Raji (cell line): ENCODE results near the gene VAV2.

Source experiments
- POLR2A ChIP-seq: IDR thresholded peaks from 2 replicates; pipeline ENCODE4 v1.6.1; 2011; ENCODE audit warnings: low read depth, low read length, control low read depth; ENCODE audit not compliant: insufficient read depth

VAV2 gene

GRCh38 chr9:133750982-133751649, 241.0 kb downstream of the VAV2 start:
- TF ChIP-seq POLR2A, result no peak

- no peak for TF ChIP-seq POLR2A
Observed at GRCh38 chr9:133747309-133747708, 244.8 kb downstream of the VAV2 start.

DNA sequence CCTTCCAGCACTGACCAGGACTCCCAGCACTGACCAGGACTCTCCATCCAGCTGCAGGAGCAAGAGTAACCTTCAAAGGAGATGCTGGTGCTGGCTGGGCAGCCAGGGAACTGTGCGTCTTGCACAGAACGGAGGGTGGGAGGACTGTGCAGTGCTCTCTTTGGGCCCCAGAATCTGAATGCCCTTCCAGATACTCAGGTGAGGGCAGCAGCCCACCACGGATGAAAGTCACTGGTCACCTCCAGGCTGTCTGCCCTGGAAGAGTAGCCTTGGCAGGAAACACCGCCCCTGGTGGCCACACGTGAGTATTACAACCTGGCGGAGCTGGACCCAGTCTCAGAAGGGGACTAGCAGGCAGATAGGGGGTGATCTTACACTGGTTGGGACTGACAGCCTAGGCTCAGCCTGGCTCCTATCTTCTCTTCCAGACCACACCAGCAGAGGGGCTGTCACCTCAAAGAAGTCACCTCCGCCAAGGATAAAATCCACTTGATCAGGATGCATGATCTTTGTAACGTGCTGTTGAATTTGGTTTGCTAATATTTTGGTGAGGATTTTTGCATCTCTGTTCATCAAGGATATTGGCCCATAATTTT, 249.2 kb downstream of the VAV2 start:
- TF ChIP-seq POLR2A, result no peak

- no peak for TF ChIP-seq POLR2A
Observed at GRCh38 chr9:133742251-133742650, 249.9 kb downstream of the VAV2 start.

- no peak for TF ChIP-seq POLR2A
Observed at GRCh38 chr9:133741716-133742115, 250.4 kb downstream of the VAV2 start.

DNA sequence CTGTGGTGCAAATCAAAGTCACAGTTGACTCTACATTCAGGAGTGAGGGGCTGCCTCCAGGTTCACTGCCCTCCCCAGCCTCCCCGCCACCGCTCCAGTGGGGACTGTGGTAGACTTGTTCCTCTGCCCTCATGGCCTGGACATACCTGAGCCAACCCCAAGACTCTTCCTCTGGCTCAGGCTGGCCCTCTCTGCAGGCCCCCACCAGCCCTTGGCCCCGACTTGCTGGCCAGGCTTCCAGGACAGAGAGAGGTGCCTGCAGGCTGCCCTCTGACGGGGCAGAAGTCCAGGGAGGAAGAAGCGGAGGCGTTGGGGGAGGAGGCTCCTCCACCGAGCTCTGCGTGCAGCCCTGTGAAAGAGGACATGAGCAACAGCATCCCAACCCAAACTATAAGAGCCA, 251.2 kb downstream of the VAV2 start:
- TF ChIP-seq POLR2A, result no peak

DNA sequence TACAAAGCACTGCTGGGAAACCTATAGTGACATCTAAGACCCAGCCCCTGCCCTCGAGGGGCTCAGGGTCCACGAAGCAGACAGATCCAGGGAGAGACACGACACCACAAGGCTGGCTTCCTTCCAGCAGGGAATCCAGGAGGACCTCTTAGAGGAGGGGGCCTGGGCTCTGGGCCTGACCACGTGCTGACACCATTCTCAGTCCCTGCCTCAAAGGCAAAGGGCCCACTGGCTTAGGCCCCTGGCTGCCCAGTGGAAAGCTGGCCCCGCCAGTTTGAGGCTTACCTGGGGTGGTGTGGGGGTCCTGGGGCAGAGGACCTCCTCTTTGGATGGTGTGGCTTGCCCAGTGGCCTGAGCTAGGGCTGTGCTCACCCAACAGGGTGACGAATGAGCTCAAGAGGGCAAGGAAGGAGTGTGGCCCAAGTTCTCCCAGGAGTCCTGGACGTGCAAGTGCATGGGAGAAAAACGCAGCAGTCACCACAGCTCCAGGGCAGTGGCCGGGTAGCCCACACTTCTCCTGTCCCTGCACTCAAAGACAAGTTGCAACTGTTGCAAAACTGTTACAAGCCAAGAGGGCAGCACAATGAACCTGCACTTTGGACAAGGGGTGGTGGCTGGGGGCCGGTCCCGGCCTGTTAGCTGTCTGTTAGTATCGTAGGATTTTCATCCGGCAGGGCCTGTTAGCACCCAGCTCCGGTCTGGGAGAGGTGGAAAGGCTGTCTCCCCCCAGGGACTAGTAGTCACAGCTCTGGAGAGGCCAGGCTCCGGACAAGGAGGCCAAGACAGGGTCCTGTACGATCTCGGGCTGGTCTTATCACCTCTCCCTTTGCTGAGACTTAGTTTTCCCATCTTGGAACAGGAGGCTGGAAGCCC, 252.5 kb downstream of the VAV2 start:
- no peak for TF ChIP-seq POLR2A

GRCh38 chr9:133738640-133739225, 253.4 kb downstream of the VAV2 start:
- TF ChIP-seq POLR2A, result no peak

GRCh38 chr9:133737774-133738639, 254.1 kb downstream of the VAV2 start, which contains the start of gene SARDH:
TSS of gene SARDH (minus strand) at chr9:133738352. CDS start at chr9:133734173, 4,179 bp downstream.
- no peak for TF ChIP-seq POLR2A

GRCh38 chr9:133737071-133737773, 254.9 kb downstream of the VAV2 start:
- no peak for TF ChIP-seq POLR2A

- no peak for TF ChIP-seq POLR2A
Observed at GRCh38 chr9:133735931-133736330, 256.2 kb downstream of the VAV2 start.

DNA sequence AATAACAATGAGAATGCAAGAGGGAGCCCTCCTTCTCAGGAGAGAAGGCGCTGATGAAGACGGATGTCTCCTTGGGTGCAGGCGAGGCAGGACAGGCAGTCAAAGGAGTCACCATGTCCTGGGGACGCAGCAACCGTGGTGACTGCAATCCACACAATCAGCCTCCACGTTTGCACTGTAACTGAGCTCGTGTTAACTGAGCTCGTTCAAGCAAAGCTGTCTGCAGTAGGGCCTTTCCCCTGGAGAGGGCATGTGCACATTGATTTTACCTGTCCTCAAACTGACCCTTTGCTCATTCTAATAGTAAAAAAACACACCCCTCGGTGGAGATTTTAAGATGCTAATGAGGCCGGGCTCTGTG, 256.7 kb downstream of the VAV2 start:
- no peak for TF ChIP-seq POLR2A

DNA sequence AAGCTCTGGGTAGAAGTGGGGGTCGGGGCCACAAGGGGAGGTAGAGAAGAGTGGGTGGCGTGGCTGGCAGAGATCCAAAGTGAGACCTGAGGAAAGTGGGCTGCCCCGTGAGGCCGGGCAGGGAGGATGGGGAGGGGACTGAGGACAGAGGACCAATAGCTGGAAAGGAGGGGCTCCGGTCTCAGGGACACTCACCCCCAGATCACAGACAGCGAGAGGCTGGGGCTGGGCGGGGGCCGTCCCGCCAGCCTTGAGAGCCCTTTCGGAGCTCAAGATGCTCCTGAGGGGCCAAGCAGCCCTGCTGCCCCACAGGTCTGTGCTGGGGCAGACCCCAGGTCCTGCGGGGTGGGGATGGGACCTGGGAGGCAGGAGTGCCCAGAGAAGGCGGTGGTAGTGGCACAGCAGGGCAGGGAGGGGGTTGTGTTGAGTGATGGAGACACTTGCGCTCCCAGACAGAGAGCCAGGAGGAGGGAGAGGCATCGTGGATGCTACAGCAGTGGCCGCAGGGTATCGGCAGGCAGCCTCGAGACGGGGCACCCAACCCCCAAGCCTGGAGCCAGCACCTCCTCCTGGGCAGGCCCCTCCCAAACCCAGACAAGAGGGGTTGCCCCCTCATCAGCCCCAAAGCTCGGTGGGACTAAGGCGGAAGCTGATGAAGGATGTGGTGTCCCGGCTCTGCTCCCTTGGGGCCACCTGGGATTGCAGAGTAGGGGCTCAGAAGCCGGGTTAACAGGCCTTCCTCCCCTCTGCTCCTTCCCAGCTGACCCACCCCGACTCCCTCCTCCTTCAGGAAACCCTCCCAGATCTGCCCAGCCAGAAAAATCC, 257.3 kb downstream of the VAV2 start:
- no peak for TF ChIP-seq POLR2A

- no peak for TF ChIP-seq POLR2A
Observed at GRCh38 chr9:133733796-133734533, 258.2 kb downstream of the VAV2 start.
